SU-DHL-6 (cell line): ENCODE measurements around the gene STPG2.

Experiments used
- H2AFZ ChIP-seq: fragments of 200-600 bp; sonication (generic); 2 replicates; pipeline ENCODE4 v1.6.1; 2014; ENCODE audit warnings: low read depth, mild to moderate bottlenecking, moderate library complexity, mixed read lengths, antibody characterized with exemption, low read length; ENCODE audit not compliant: severe bottlenecking
- H3F3A ChIP-seq: fragments of 200-600 bp; shearing (Covaris generic); 2 replicates; pipeline ENCODE4 v1.6.0; 2016; ENCODE audit warnings: antibody characterized with exemption, mild to moderate bottlenecking; ENCODE audit not compliant: insufficient read depth
- H3K27ac ChIP-seq: fragments of 200-600 bp; sonication (generic); 2 replicates; pipeline ENCODE4 v1.5.1; 2016; ENCODE audit warnings: low read depth, mild to moderate bottlenecking, low read length, moderate library complexity, mixed read lengths
- H3K27me3 ChIP-seq: fragments of 200-600 bp; sonication (generic), shearing (Covaris generic); 2 replicates; pipeline ENCODE4 v1.6.0; 2014; ENCODE audit warnings: mild to moderate bottlenecking, low read length
- H3K36me3 ChIP-seq: fragments of 200-600 bp; sonication (generic); 2 replicates; pipeline ENCODE4 v1.6.1; 2014; ENCODE audit warnings: mild to moderate bottlenecking, low read length, mixed read lengths
- H3K4me2 ChIP-seq: fragments of 300-600, 200-600 bp; shearing (Covaris generic), sonication (generic); 2 replicates; pipeline ENCODE4 v1.6.0; 2014; ENCODE audit warnings: low read length, low read depth, mild to moderate bottlenecking; ENCODE audit not compliant: poor library complexity, severe bottlenecking
- H3K4me3 ChIP-seq: fragments of 200-600 bp; sonication (generic); 2 replicates; pipeline ENCODE4 v1.5.1; 2014; ENCODE audit warnings: antibody characterized with exemption, low read length, mild to moderate bottlenecking, mixed read lengths; ENCODE audit not compliant: insufficient read depth, poor library complexity, severe bottlenecking
- H3K79me2 ChIP-seq: fragments of 200-600 bp; sonication (generic); 2 replicates; pipeline ENCODE4 v1.6.1; 2014; ENCODE audit warnings: mild to moderate bottlenecking, low read length, moderate library complexity; ENCODE audit not compliant: insufficient read depth
- H3K9ac ChIP-seq: fragments of 200-600 bp; sonication (generic); 2 replicates; pipeline ENCODE4 v1.7.0; 2014; ENCODE audit warnings: mild to moderate bottlenecking, low read length
- H3K9me2 ChIP-seq: fragments of 200-600 bp; sonication (generic); replicated peaks from 2 replicates; pipeline ENCODE4 v1.6.1; 2014; ENCODE audit warnings: low read length; ENCODE audit not compliant: insufficient read depth
- H3K9me3 ChIP-seq: fragments of 200-600 bp; sonication (generic); 2 replicates; pipeline ENCODE4 v1.6.1; 2014; ENCODE audit warnings: low read length, mixed read lengths; ENCODE audit not compliant: insufficient read depth
- H4K20me1 ChIP-seq: fragments of 200-600 bp; sonication (generic); 2 replicates; pipeline ENCODE4 v1.6.1; 2014; ENCODE audit warnings: low read depth, mild to moderate bottlenecking, antibody characterized with exemption, low read length, moderate library complexity, mixed read lengths
- EZH2phosphoT487 ChIP-seq: fragments of 200-600 bp; sonication (generic), shearing (Covaris generic); conservative IDR thresholded peaks from 2 replicates; pipeline ENCODE4 v1.6.1; 2018; ENCODE audit warnings: mild to moderate bottlenecking, antibody characterized with exemption, low read length, moderate library complexity, mixed read lengths
- TF ChIP-seq, protein P1 (sequence below): fragments of 200-600 bp; sonication (generic); IDR thresholded peaks from one replicate; pipeline ENCODE4 v1.5.1; 2017; ENCODE audit warnings: antibody characterized with exemption, mild to moderate bottlenecking, low read length, moderate library complexity; ENCODE audit not compliant: insufficient read depth, poor library complexity, severe bottlenecking

Gene STPG2

GRCh38 chr4:97841512-97841911 lies 301.8 kb downstream of the STPG2 start:
- Histone ChIP-seq H3K9ac (no peak overlapping the region), H3K36me3 (no peaks in the 10 kb centered on the region), H3K9me3 (no peaks in the 10 kb centered on the region), H2AFZ (no peak overlapping the region), H3K27ac (no peak overlapping the region), H3K4me2 (no peak overlapping the region), H3K27me3 (no peaks in the 10 kb centered on the region), H3K4me3 (no peak overlapping the region), H3K9me2 (no peaks in the 10 kb centered on the region), H4K20me1 (no peaks in the 10 kb centered on the region), H3K79me2 (no peaks in the 10 kb centered on the region), H3F3A (no peaks in the 10 kb centered on the region)
- TF ChIP-seq EZH2phosphoT487 = no peak
- TF ChIP-seq, protein P1, sequence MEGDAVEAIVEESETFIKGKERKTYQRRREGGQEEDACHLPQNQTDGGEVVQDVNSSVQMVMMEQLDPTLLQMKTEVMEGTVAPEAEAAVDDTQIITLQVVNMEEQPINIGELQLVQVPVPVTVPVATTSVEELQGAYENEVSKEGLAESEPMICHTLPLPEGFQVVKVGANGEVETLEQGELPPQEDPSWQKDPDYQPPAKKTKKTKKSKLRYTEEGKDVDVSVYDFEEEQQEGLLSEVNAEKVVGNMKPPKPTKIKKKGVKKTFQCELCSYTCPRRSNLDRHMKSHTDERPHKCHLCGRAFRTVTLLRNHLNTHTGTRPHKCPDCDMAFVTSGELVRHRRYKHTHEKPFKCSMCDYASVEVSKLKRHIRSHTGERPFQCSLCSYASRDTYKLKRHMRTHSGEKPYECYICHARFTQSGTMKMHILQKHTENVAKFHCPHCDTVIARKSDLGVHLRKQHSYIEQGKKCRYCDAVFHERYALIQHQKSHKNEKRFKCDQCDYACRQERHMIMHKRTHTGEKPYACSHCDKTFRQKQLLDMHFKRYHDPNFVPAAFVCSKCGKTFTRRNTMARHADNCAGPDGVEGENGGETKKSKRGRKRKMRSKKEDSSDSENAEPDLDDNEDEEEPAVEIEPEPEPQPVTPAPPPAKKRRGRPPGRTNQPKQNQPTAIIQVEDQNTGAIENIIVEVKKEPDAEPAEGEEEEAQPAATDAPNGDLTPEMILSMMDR = no peak

GRCh38 chr4:97836662-97837061 lies 306.6 kb downstream of the STPG2 start:
- no peak for TF ChIP-seq EZH2phosphoT487
- TF ChIP-seq, protein P1 = no peak
- Histone ChIP-seq H3K9me3 (no peaks in the 10 kb centered on the region), H3K4me3 (no peak overlapping the region), H3K9me2 (no peaks in the 10 kb centered on the region), H3F3A (no peaks in the 10 kb centered on the region), H3K4me2 (no peak overlapping the region), H3K79me2 (no peaks in the 10 kb centered on the region), H3K36me3 (no peaks in the 10 kb centered on the region), H3K9ac (no peak overlapping the region), H3K27ac (no peak overlapping the region), H3K27me3 (no peaks in the 10 kb centered on the region), H2AFZ (no peak overlapping the region), H4K20me1 (no peaks in the 10 kb centered on the region)

DNA sequence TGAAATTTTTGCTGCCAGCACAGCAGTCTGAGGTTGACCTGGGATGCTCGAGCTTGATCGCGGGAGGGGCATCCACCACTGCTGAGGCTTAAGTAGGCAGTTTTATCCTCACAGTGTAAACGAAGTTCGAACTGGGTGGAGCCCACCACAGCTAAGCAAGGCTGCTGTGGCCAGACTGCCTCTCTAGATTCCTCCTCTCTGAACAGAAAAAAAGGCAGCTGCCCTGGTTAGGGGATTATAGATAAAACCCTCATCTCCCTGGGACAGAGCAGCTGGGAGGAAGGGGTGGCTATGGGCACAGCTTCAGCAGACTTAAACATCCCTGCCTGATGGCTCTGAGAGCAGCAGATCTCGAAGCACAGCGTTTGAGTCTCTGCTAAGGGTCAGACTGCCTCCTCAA lies 314.6 kb downstream of the STPG2 start:
- no peak overlapping the region for H3K4me2 ChIP-seq
- H2AFZ ChIP-seq = no peak overlapping the region
- H3K36me3 ChIP-seq = no peaks in the 10 kb centered on the region
- H3F3A ChIP-seq = no peaks in the 10 kb centered on the region
- no peaks in the 10 kb centered on the region for H3K9me3 ChIP-seq
- no peak overlapping the region for H3K27ac ChIP-seq
- H3K27me3 ChIP-seq = no peaks in the 10 kb centered on the region
- H3K79me2 ChIP-seq = no peaks in the 10 kb centered on the region
- H3K4me3 ChIP-seq = no peak overlapping the region
- TF ChIP-seq EZH2phosphoT487 = no peak
- TF ChIP-seq, protein P1 = no peak
- H3K9ac ChIP-seq = no peak overlapping the region
- no peaks in the 10 kb centered on the region for H3K9me2 ChIP-seq
- no peaks in the 10 kb centered on the region for H4K20me1 ChIP-seq
